Stimulated activated CD4-positive, alpha-beta T cell treated with anti-CD3 and anti-CD28 coated beads, Interleukin-1b, Interleukin-23, amount 100 ng/mL, for 1 hour (primary cell): ENCODE measurements around the gene ZNF83.
"Not testable (repeated sequence)": the region's sequence is repeated elsewhere in the genome, so short reads cannot be mapped to it uniquely, and the experiment has no call there.

Experiments used
- DNase-seq, 2 donors: peaks; one replicate each; pipeline ENCODE4 v3.0.0-alpha.2; 2020; ENCODE audit warnings: low read depth in 2 of 2

Gene ZNF83

DNA sequence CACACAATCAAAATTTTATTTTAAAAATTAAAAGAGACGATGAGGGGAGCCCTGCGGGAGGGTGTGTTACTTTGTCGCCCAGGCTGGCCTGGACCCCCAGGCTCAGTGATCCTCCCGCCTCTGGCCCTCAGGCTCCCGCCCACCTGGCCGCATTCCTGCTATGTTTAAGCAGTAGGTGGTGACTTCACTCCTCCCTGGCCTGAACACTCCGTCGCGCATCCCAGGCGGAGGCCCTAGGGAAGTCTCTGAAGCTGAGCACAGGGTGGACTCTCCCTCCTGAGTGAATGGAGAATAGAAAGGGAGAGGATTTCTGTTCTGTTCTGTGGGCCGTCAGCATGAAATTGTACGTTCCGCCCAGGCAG is 68.5 kb downstream of the ZNF83 start:
- DNase-seq, result not testable (repeated sequence)

DNA sequence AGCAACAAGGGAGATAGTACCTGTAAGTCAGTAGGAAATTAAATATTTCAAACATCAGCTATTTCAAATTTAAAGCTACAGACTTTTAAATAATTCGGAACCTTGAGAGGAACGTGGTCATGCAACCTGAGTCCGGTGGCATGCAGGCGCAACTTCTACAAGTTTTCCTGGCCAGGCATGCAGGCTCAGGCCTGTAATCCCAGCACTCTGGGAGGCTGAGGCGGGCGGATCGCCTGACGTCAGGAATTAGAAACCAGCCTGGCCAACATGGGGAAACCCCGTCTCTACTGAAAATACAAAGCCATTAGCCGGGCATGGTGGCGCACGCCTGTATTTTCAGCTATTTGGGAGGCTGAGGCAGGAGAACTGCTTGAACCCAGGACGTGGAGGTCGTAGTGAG is 70.2 kb downstream of the ZNF83 start:
- DNase-seq, result no peak

DNA sequence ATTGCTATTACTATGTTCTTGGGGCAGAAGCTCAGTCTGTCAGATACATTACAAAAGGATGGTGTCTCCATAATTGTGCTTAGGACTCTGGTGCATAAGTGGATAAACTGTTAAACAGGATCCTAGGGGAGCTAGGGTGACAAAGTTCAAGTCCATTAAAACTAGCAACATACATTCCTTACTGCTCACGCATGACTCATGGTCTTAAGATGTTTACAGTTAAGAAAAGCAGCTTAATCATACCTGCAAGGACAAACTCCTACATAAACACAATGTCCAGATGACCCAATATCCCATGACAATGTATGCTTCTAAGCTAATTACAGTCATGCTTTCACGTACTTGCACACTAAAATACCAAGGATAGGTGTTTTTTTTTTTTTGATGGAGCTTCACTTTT is 71.6 kb downstream of the ZNF83 start:
- no peak for DNase-seq

DNA sequence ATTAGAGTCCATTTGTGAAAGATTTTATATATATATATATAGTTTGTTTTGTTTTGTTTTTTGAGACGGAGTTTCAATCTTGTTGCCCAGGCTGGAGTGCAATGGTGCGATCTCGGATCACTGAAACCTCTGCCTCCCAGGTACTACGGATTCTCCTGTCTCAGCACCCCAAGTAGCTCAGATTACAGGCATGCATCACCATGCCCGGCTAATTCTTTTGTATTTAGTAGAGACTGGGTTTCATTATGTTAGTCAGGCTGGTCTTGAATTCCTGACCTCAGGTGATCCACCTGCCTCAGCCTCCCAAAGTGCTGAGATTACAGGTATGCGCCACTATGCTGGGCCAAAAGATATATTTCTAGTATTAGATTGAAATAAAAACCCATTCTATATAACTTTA is 72.0 kb downstream of the ZNF83 start:
- DNase-seq, result no peak
